H1 (cell line): Measurements from ENCODE around the gene UFSP2. TPM values are rescaled to one million over a fixed set of nuclear protein-coding genes. Genes with fewer than 3 reads are reported as not detected.

Experiments
- CHD7 ChIP-seq: fragments of 300-600 bp; sonication (generic); IDR thresholded peaks from 2 replicates; pipeline ENCODE4 v1.7.1; 2012; ENCODE audit warnings: low read length, moderate library complexity, mild to moderate bottlenecking, inconsistent platforms; ENCODE audit not compliant: insufficient replicate concordance
- E2F6 ChIP-seq: IDR thresholded peaks from 2 replicates; pipeline ENCODE4 v1.6.1; 2012; ENCODE audit warnings: inconsistent platforms
- HDAC2 ChIP-seq, 2 experiments: fragments of 300-600 bp in 1 of 2; sonication (generic) in 1 of 2; IDR thresholded peaks; 2 replicates each; pipeline ENCODE4 v1.6.1; 2011 to 2012; ENCODE audit warnings: low read depth in 2 of 2, low read length in 2 of 2, mild to moderate bottlenecking in 2 of 2, moderate library complexity in 2 of 2, borderline replicate concordance in 1 of 2, inconsistent platforms in 1 of 2
- RNF2 ChIP-seq: fragments of 200-900, 300-1000 bp; sonication (generic); IDR thresholded peaks from 2 replicates; pipeline ENCODE4 v1.7.1; 2016; ENCODE audit warnings: borderline replicate concordance, low read depth, mild to moderate bottlenecking, antibody characterized with exemption, low read length; ENCODE audit not compliant: poor library complexity, severe bottlenecking; ENCODE audit errors: missing control alignments
- SRF ChIP-seq: IDR thresholded peaks from 2 replicates; pipeline ENCODE4 v1.6.1; 2011; ENCODE audit warnings: mild to moderate bottlenecking, low read depth, low read length, moderate library complexity
- TCF12 ChIP-seq: IDR thresholded peaks from 2 replicates; pipeline ENCODE4 v1.6.1; 2011; ENCODE audit warnings: low read depth, mild to moderate bottlenecking, low read length
- polyA plus RNA-seq, 7 experiments: library from polyadenylated mRNA; depleted of rRNA in 3 of 7; stranded (reverse) in 5 of 7; unstranded in 2 of 7; fragments of >200 nt in 5 of 7; fragments of 200-250 nt in 2 of 7; gene quantifications; 1 replicate in 5 of 7; 2 replicates in 1 of 7; 4 replicates in 1 of 7; pipeline versions ENCODE4 v1.2.1 to v1.2.3, GENCODE V29; 2011 to 2013; ENCODE audit warnings: missing spikeins in 2 of 7, mixed read lengths in 2 of 7
- total RNA-seq: library from RNA; stranded (reverse); fragmentation: NEBNext Ultra II Directional; extraction: Animal tissue kit (Norgen Biotek cat#: 25700); gene quantifications from 2 replicates; pipeline ENCODE4 v1.2.1, GENCODE V29; 2021

The UFSP2 gene
- total and polyA plus RNA-seq, 2 of the 8 experiments (the other 6 are each of a cell fraction or from before 2014, with no cell fraction given): 22.9 to 26.0 TPM

GRCh38 chr4:185471235-185472102 lies 45.7 kb upstream of the UFSP2 start, which contains the start of gene CCDC110 (continued):
- TF ChIP-seq SRF (no peak), HDAC2 (IDR thresholded peaks at IDR 0.05; ENCODE audit: borderline replicate concordance in 1 of 2, low read depth in 2 of 2, low read length in 2 of 2) (peak; percentile 49 to 83; a peak in 2 of 4 replicates), RNF2 (no peak), CHD7 (no peak), TCF12 (no peak), E2F6 (no peak; the same call in 1 of the 2 replicates)
- TF ChIP-seq, all 59 proteins: peak for 9
